ENCODE data around the gene CARMIL1. TPM values are rescaled to one million over a fixed set of nuclear protein-coding genes. Genes with fewer than 3 reads are reported as not detected.

Gene CARMIL1
- total RNA-seq, 1 experiment from 2014 or later, result 23.6 TPM

DNA sequence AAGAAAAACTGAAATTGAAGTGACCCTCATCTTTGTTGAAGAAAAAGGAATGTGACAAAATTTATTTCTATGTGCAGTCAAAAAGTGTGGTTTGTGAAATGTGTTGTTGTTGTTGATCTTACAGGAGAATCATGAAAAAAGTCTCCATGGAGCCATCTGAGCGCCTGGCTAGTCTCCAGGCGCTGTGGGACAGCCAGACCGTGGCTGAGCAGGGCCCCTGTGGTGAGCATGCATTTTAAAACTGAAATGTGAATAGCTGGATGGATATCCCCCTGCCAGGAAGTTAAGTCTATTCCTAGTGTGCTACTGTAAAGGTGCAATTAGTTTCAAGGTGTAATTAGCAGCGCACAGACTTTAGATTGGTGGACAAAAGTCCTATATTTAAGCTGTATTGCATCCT, 170.6 kb downstream of the CARMIL1 start:
- Histone ChIP-seq H4K20me1 (ENCODE audit: control insufficient read depth, insufficient read depth, insufficient read length) (no peaks in the 10 kb centered on the region), H3K4ac (ENCODE audit: low read depth, low read length) (no peak overlapping the region), H2BK5ac (ENCODE audit: insufficient read length, low read length) (no peak overlapping the region), H3K27ac (ENCODE audit: insufficient read length, low read depth, low read length) (no peak overlapping the region), H3K18ac (ENCODE audit: insufficient read length, low read depth, low read length) (no peak overlapping the region), H3K9me3 (ENCODE audit: control insufficient read depth, low read depth, low read length) (no peaks in the 10 kb centered on the region), H2BK15ac (ENCODE audit: low read depth, low read length) (no peak overlapping the region), H3K4me1 (ENCODE audit: insufficient read depth, low read length) (peaks cover 5% of the 10 kb centered on the region; the same call in 1 of the 2 replicates), H3K27me3 (ENCODE audit: insufficient read depth, low read length) (no peaks in the 10 kb centered on the region), H3K79me2 (ENCODE audit: insufficient read depth, low read length) (no peaks in the 10 kb centered on the region), H3K4me2 (ENCODE audit: insufficient read depth, insufficient read length, low read length) (peak overlapping the region; percentile 11), H3K9ac (ENCODE audit: extremely low read depth, insufficient read length, low read length) (no peak overlapping the region), H2BK20ac (ENCODE audit: low read depth, low read length, poor library complexity, severe bottlenecking) (no peak overlapping the region), H2BK120ac (ENCODE audit: low read depth, low read length, poor library complexity, severe bottlenecking) (no peak overlapping the region), H2AK5ac (ENCODE audit: insufficient read length, low read length) (no peak overlapping the region), H3K56ac (ENCODE audit: insufficient read length, low read depth, low read length) (no peak overlapping the region), H3T11ph (ENCODE audit: low read length) (no peak overlapping the region), H2AFZ (ENCODE audit: low read length) (no peak overlapping the region), H3K79me1 (ENCODE audit: insufficient read depth, low read depth, low read length, poor library complexity, severe bottlenecking) (no peaks in the 10 kb centered on the region), H3K14ac (ENCODE audit: insufficient read depth, low read length) (no peak overlapping the region), H2BK12ac (ENCODE audit: insufficient read length, low read depth, low read length) (no peak overlapping the region), H4K91ac (ENCODE audit: insufficient read length, low read depth, low read length) (no peak overlapping the region), H3K23me2 (ENCODE audit: insufficient read length, low read depth, low read length, poor library complexity, severe bottlenecking) (no peaks in the 10 kb centered on the region), H4K5ac (ENCODE audit: insufficient read length, low read depth, low read length) (no peak overlapping the region), H4K8ac (replicated peaks; ENCODE audit: insufficient read length, low read depth, low read length) (no peak overlapping the region), H3K23ac (ENCODE audit: insufficient read length, low read depth, low read length) (no peak overlapping the region)
- peak; percentile 58 for DNase-seq
- Mint-ChIP-seq H3K9me3 (peaks cover 13 to 17% of the 10 kb centered on the region in 2 experiments), H3K27me3 (ENCODE audit: low read depth) (no peaks in the 10 kb centered on the region), H3K36me3 (ENCODE audit: insufficient read depth in 1 of 3, low read depth in 3 of 3) (peaks cover 15 to 27% (median 18%) of the 10 kb centered on the region in 3 experiments), H3K4me3 (peak overlapping the region; percentile 28 to 47; a peak in 4 of 5 replicates), H3K27ac (peak overlapping the region in 2 of 3 experiments; percentile 64 to 82; a peak in 4 of 7 replicates), H3K4me1 (peaks cover 32 to 34% of the 10 kb centered on the region in 2 experiments)
- no CpG with 5 or more reads among the region's 4 CpGs for WGBS (ENCODE audit: extremely low coverage, insufficient read length, low lambda C conversion rate)
- TF ChIP-seq, protein P1, sequence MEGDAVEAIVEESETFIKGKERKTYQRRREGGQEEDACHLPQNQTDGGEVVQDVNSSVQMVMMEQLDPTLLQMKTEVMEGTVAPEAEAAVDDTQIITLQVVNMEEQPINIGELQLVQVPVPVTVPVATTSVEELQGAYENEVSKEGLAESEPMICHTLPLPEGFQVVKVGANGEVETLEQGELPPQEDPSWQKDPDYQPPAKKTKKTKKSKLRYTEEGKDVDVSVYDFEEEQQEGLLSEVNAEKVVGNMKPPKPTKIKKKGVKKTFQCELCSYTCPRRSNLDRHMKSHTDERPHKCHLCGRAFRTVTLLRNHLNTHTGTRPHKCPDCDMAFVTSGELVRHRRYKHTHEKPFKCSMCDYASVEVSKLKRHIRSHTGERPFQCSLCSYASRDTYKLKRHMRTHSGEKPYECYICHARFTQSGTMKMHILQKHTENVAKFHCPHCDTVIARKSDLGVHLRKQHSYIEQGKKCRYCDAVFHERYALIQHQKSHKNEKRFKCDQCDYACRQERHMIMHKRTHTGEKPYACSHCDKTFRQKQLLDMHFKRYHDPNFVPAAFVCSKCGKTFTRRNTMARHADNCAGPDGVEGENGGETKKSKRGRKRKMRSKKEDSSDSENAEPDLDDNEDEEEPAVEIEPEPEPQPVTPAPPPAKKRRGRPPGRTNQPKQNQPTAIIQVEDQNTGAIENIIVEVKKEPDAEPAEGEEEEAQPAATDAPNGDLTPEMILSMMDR (conservative IDR thresholded peaks at IDR 0.05), result no peak

Measured in H9 (cell line).